Neural progenitor cell (in vitro differentiated cells): ENCODE data around the gene SLC9A3.

ENCODE experiments used
- EZH2 ChIP-seq: fragments of 200-600 bp; sonication (generic); IDR thresholded peaks from 2 replicates; pipeline ENCODE4 v1.6.1; 2017; ENCODE audit warnings: antibody characterized with exemption, mild to moderate bottlenecking, moderate library complexity
- TF ChIP-seq, protein P1 (sequence below): fragments of 200-600 bp; sonication (generic); IDR thresholded peaks from 2 replicates; pipeline ENCODE4 v1.5.1; 2017; ENCODE audit warnings: antibody characterized with exemption, mild to moderate bottlenecking

DNA sequence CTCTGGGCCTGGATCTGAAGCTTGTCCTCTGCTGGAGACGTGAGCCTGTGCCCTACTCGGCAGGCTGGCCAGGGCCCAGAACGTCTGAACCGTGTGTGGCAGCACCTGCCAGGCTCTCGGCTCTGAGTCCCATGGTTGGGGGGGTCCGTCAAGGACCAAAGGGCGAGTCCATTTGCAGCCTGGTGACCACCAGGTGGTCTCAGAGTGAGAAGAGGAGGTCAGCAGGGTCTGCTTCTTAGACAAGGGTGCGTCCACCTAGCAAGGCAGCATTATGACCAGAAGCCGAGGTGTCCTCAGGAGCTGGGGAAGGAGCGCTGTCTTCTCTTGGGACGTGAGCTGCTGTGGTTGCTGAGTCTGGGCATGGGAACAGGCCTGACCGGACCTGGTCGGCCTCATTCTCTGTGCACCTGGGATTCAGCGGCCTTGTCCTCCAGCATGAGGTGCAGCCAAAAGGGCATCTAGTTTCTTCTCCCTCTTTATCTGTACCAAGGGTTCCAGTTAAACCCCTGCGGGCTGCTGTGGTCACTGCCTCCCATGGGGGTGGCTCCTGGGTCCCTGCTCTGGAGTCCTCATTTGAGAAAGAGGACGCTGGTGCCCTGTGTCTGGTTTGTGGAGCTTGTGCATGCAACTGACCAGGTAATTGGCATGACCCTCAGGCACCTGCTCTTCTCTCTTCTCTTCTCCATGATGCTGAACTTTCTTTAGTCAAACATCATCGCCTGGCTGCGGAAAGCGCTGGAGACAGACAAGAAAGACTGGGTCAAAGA lies 66.9 kb downstream of the SLC9A3 start:
- TF ChIP-seq, protein P1, sequence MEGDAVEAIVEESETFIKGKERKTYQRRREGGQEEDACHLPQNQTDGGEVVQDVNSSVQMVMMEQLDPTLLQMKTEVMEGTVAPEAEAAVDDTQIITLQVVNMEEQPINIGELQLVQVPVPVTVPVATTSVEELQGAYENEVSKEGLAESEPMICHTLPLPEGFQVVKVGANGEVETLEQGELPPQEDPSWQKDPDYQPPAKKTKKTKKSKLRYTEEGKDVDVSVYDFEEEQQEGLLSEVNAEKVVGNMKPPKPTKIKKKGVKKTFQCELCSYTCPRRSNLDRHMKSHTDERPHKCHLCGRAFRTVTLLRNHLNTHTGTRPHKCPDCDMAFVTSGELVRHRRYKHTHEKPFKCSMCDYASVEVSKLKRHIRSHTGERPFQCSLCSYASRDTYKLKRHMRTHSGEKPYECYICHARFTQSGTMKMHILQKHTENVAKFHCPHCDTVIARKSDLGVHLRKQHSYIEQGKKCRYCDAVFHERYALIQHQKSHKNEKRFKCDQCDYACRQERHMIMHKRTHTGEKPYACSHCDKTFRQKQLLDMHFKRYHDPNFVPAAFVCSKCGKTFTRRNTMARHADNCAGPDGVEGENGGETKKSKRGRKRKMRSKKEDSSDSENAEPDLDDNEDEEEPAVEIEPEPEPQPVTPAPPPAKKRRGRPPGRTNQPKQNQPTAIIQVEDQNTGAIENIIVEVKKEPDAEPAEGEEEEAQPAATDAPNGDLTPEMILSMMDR, result no peak
- no peak for TF ChIP-seq EZH2
